ENCODE data around the gene CTDSPL. TPM values are rescaled to one million over a fixed set of nuclear protein-coding genes. Genes with fewer than 3 reads are reported as not detected.
A peak's percentile ranks its signal among the peaks of the same experiment; 100 is the strongest.

Gene CTDSPL
- total RNA-seq, 6 experiments from 2014 or later = 30.3 to 38.8 (median 36.2) TPM

GRCh38 chr3:37907371-37907770 lies 45.7 kb downstream of the CTDSPL start:
- TF ChIP-seq, protein P1, sequence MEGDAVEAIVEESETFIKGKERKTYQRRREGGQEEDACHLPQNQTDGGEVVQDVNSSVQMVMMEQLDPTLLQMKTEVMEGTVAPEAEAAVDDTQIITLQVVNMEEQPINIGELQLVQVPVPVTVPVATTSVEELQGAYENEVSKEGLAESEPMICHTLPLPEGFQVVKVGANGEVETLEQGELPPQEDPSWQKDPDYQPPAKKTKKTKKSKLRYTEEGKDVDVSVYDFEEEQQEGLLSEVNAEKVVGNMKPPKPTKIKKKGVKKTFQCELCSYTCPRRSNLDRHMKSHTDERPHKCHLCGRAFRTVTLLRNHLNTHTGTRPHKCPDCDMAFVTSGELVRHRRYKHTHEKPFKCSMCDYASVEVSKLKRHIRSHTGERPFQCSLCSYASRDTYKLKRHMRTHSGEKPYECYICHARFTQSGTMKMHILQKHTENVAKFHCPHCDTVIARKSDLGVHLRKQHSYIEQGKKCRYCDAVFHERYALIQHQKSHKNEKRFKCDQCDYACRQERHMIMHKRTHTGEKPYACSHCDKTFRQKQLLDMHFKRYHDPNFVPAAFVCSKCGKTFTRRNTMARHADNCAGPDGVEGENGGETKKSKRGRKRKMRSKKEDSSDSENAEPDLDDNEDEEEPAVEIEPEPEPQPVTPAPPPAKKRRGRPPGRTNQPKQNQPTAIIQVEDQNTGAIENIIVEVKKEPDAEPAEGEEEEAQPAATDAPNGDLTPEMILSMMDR (IDR thresholded peaks at IDR 0.05) = no peak
- H3K9me3 Mint-ChIP-seq = no peaks in the 10 kb centered on the region
- no peak overlapping the region for H3K27ac Mint-ChIP-seq
- peaks cover 7% of the 10 kb centered on the region for H3K36me3 Mint-ChIP-seq (ENCODE audit: low read depth)
- H3K4me1 Mint-ChIP-seq (ENCODE audit: low read depth) = peaks cover 46% of the 10 kb centered on the region
- no peak for DNase-seq
- no peak overlapping the region for H3K4me3 Mint-ChIP-seq
- H3K27me3 Mint-ChIP-seq (ENCODE audit: insufficient read depth) = peaks cover 2% of the 10 kb centered on the region; the same call in 1 of the 2 replicates

DNA sequence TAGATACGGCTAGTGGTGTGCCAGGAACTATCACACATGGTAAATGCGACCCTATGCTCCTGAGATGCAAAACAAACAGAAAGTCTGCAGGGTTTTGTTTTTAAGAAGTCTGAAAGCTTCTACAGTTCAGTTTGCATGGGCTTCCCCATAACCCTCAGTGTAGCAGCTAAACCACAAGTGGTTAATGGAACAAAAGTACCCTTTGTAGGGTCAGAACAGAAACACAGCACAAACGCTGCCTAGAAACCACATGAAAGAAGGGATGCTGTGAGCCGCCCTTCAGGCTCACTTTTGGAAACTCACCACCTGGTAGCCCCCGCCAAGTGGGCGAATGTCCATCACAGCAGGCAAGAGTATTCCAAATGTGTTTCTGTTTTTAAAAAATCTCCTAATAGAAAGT lies 46.2 kb downstream of the CTDSPL start:
- TF ChIP-seq, protein P1 (IDR thresholded peaks at IDR 0.05) = no peak
- Mint-ChIP-seq H3K36me3 (ENCODE audit: low read depth) (peaks cover 7% of the 10 kb centered on the region), H3K4me3 (no peak overlapping the region), H3K27ac (no peak overlapping the region), H3K27me3 (ENCODE audit: insufficient read depth) (peaks cover 2% of the 10 kb centered on the region; the same call in 1 of the 2 replicates), H3K9me3 (no peaks in the 10 kb centered on the region), H3K4me1 (ENCODE audit: low read depth) (peaks cover 41% of the 10 kb centered on the region)
- DNase-seq = no peak

- DNase-seq = no peak
- Mint-ChIP-seq H3K36me3 (ENCODE audit: low read depth) (peaks cover 7% of the 10 kb centered on the region), H3K4me1 (ENCODE audit: low read depth) (peaks cover 32% of the 10 kb centered on the region), H3K4me3 (no peak overlapping the region), H3K9me3 (no peaks in the 10 kb centered on the region), H3K27me3 (ENCODE audit: insufficient read depth) (peaks cover 2% of the 10 kb centered on the region; the same call in 1 of the 2 replicates), H3K27ac (no peak overlapping the region)
- TF ChIP-seq, protein P1 (IDR thresholded peaks at IDR 0.05) = no peak
Measured at GRCh38 chr3:37909067-37909911, 47.6 kb downstream of the CTDSPL start.

- Mint-ChIP-seq H3K27ac (no peak overlapping the region), H3K36me3 (ENCODE audit: low read depth) (peaks cover 7% of the 10 kb centered on the region), H3K4me3 (no peak overlapping the region), H3K27me3 (ENCODE audit: insufficient read depth) (peaks cover 2% of the 10 kb centered on the region; the same call in 1 of the 2 replicates), H3K9me3 (no peaks in the 10 kb centered on the region), H3K4me1 (ENCODE audit: low read depth) (peaks cover 17% of the 10 kb centered on the region)
- TF ChIP-seq, protein P1 (IDR thresholded peaks at IDR 0.05) = no peak
- no peak for DNase-seq
Measured at GRCh38 chr3:37910671-37911400, 49.2 kb downstream of the CTDSPL start.

DNA sequence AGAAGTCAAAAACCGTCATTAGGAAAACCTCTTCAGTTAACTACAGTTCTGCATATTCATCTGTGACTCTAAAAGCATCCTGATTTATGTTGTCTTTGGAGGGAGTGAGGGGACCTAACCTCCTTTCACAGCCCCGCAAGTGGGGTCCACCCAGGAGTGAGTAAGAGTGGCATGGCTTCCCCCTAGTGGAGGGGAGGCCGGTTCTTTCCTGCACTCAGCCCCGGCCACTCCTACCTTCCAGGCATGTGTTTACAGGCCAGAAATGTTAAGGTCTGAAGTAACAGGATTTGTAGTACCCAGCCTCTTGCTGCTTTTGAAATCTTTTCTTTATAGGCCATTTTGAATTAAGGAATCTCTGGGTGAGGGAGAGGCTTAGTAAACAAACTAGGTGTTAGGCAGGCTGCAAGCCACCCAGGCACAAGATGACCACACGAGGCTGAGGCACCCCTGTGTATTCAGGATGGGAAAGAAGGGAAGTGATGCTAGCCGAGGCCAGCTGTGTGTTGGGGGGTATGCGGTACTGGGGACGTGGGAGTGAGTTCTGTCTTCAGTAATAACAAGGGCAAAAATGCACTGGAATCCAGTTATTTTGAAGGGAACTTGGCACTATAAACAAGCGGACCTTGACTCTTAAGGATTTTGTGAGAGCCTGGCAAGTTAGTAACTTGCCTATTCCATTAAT lies 50.5 kb downstream of the CTDSPL start:
- Mint-ChIP-seq H3K36me3 (ENCODE audit: low read depth) (peaks cover 7% of the 10 kb centered on the region), H3K27ac (no peak overlapping the region), H3K4me1 (ENCODE audit: low read depth) (peaks cover 3% of the 10 kb centered on the region), H3K9me3 (no peaks in the 10 kb centered on the region), H3K27me3 (ENCODE audit: insufficient read depth) (no peaks in the 10 kb centered on the region), H3K4me3 (no peak overlapping the region)
- TF ChIP-seq, protein P1 (IDR thresholded peaks at IDR 0.05) = peak; percentile 35
- DNase-seq = no peak

Measured in HFFc6 (cell line).